Ishikawa (cell line): ENCODE data around the gene THAP3.

Experiments used
- CEBPB ChIP-seq: IDR thresholded peaks from 2 replicates; pipeline ENCODE4 v1.6.1; 2012
- CREB1 ChIP-seq: IDR thresholded peaks from 2 replicates; pipeline ENCODE4 v1.6.1; 2012; ENCODE audit warnings: low read depth
- EGR1 ChIP-seq: IDR thresholded peaks from 2 replicates; pipeline ENCODE4 v1.6.1; 2012
- EP300 ChIP-seq: IDR thresholded peaks from 2 replicates; pipeline ENCODE4 v1.6.1; 2012; ENCODE audit warnings: borderline replicate concordance
- FOXM1 ChIP-seq: IDR thresholded peaks from 2 replicates; pipeline ENCODE4 v1.6.1; 2012; ENCODE audit warnings: low read depth, borderline replicate concordance
- NFIC ChIP-seq: IDR thresholded peaks from 2 replicates; pipeline ENCODE4 v1.6.1; 2012
- RAD21 ChIP-seq: IDR thresholded peaks from 2 replicates; pipeline ENCODE4 v1.6.1; 2012; ENCODE audit warnings: low read depth
- TAF1 ChIP-seq: IDR thresholded peaks from 2 replicates; pipeline ENCODE4 v1.6.1; 2012; ENCODE audit warnings: low read depth, mild to moderate bottlenecking
- TCF12 ChIP-seq: IDR thresholded peaks from 2 replicates; pipeline ENCODE4 v1.6.1; 2012; ENCODE audit warnings: low read depth
- TEAD4 ChIP-seq: IDR thresholded peaks from 2 replicates; pipeline ENCODE4 v1.6.1; 2012
- USF1 ChIP-seq: IDR thresholded peaks from 2 replicates; pipeline ENCODE4 v1.6.1; 2012
- YY1 ChIP-seq: IDR thresholded peaks from 2 replicates; pipeline ENCODE4 v1.6.1; 2012; ENCODE audit warnings: low read depth
- ZBTB7A ChIP-seq: IDR thresholded peaks from 2 replicates; pipeline ENCODE4 v1.6.1; 2012; ENCODE audit warnings: low read depth
- TF ChIP-seq, protein P1 (sequence below): IDR thresholded peaks from 2 replicates; pipeline ENCODE4 v1.6.1; 2012; ENCODE audit warnings: low read depth, mild to moderate bottlenecking
- TF ChIP-seq, protein P2 (sequence below): IDR thresholded peaks from 2 replicates; pipeline ENCODE4 v1.6.1; 2012

The THAP3 gene

GRCh38 chr1:6588128-6588892 lies 36.4 kb upstream of the THAP3 start:
- TF ChIP-seq TAF1 (no peak), EP300 (no peak), RAD21 (no peak), CREB1 (no peak), CEBPB (no peak), NFIC (no peak), ZBTB7A (no peak), TCF12 (no peak)

DNA sequence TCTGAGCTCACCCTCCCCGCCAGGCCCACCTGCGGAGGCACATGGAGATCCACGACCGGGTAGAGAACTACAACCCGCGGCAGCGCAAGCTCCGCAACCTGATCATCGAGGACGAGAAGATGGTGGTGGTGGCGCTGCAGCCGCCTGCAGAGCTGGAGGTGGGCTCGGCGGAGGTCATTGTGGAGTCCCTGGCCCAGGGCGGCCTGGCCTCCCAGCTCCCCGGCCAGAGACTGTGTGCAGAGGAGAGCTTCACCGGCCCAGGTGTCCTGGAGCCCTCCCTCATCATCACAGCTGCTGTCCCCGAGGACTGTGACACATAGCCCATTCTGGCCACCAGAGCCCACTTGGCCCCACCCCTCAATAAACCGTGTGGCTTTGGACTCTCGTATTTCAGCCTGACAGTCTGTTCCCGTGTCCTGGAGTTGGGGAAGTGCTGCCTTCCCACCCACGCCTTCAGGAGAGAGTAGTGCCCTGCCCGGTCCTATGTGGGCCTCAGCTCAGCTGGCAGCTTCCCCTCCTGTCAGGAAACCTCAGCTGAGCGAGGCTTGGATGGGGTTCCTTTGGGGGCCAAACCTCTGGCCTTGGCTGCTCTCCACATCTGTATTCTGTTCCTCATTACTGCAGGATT lies 35.7 kb upstream of the THAP3 start:
- TF ChIP-seq CREB1 (no peak), YY1 (no peak)

DNA sequence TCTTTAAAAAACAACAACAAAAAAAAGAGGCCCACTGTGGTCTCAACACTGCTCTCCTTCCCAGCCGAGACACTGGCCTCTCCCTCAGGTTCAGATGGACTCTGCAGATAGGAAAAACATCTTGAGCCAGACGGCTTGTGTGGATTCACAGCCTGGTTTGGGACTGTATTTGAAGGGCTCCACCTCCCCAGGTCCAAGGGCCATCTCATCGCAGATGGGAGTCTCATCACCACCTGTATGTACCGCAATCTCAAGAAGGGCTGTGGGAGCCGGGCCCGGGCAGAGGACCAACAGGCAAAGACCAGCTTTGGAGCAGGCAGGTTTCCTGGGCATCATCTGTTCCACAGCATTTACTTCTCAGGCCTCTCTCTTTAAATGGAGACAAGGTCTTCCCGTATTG lies 34.6 kb upstream of the THAP3 start:
- TF ChIP-seq EGR1 (no peak), TEAD4 (no peak), NFIC (no peak), USF1 (no peak), TCF12 (no peak), FOXM1 (no peak), RAD21 (no peak), CEBPB (no peak), TAF1 (no peak), YY1 (no peak)
- TF ChIP-seq, protein P1, sequence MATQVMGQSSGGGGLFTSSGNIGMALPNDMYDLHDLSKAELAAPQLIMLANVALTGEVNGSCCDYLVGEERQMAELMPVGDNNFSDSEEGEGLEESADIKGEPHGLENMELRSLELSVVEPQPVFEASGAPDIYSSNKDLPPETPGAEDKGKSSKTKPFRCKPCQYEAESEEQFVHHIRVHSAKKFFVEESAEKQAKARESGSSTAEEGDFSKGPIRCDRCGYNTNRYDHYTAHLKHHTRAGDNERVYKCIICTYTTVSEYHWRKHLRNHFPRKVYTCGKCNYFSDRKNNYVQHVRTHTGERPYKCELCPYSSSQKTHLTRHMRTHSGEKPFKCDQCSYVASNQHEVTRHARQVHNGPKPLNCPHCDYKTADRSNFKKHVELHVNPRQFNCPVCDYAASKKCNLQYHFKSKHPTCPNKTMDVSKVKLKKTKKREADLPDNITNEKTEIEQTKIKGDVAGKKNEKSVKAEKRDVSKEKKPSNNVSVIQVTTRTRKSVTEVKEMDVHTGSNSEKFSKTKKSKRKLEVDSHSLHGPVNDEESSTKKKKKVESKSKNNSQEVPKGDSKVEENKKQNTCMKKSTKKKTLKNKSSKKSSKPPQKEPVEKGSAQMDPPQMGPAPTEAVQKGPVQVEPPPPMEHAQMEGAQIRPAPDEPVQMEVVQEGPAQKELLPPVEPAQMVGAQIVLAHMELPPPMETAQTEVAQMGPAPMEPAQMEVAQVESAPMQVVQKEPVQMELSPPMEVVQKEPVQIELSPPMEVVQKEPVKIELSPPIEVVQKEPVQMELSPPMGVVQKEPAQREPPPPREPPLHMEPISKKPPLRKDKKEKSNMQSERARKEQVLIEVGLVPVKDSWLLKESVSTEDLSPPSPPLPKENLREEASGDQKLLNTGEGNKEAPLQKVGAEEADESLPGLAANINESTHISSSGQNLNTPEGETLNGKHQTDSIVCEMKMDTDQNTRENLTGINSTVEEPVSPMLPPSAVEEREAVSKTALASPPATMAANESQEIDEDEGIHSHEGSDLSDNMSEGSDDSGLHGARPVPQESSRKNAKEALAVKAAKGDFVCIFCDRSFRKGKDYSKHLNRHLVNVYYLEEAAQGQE, result no peak
- TF ChIP-seq, protein P2, sequence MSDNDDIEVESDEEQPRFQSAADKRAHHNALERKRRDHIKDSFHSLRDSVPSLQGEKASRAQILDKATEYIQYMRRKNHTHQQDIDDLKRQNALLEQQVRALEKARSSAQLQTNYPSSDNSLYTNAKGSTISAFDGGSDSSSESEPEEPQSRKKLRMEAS, result no peak

GRCh38 chr1:6591222-6591621 lies 33.4 kb upstream of the THAP3 start:
- TF ChIP-seq TAF1 (no peak), TCF12 (no peak), YY1 (no peak), TEAD4 (no peak), NFIC (no peak), ZBTB7A (no peak), EP300 (no peak), FOXM1 (no peak), CREB1 (no peak), RAD21 (no peak), EGR1 (no peak), CEBPB (no peak), USF1 (no peak)
- TF ChIP-seq, protein P1, result no peak
- TF ChIP-seq, protein P2, result no peak

GRCh38 chr1:6591644-6592043 lies 33.0 kb upstream of the THAP3 start:
- TF ChIP-seq CEBPB, result no peak

GRCh38 chr1:6592441-6592840 lies 32.2 kb upstream of the THAP3 start:
- no peak for TF ChIP-seq FOXM1
- TF ChIP-seq, protein P2, result no peak
- no peak for TF ChIP-seq TAF1
- no peak for TF ChIP-seq USF1
- no peak for TF ChIP-seq TEAD4
- no peak for TF ChIP-seq CREB1
- no peak for TF ChIP-seq TCF12
- no peak for TF ChIP-seq RAD21
